Measurements from ENCODE around the gene SMIM35. TPM values are rescaled to one million over a fixed set of nuclear protein-coding genes. Genes with fewer than 3 reads are reported as not detected.

SMIM35 gene
- total and polyA plus RNA-seq, 2 donors (not counting 3 experiments of a cell fraction or from before 2014, with no cell fraction given) = not detected

DNA sequence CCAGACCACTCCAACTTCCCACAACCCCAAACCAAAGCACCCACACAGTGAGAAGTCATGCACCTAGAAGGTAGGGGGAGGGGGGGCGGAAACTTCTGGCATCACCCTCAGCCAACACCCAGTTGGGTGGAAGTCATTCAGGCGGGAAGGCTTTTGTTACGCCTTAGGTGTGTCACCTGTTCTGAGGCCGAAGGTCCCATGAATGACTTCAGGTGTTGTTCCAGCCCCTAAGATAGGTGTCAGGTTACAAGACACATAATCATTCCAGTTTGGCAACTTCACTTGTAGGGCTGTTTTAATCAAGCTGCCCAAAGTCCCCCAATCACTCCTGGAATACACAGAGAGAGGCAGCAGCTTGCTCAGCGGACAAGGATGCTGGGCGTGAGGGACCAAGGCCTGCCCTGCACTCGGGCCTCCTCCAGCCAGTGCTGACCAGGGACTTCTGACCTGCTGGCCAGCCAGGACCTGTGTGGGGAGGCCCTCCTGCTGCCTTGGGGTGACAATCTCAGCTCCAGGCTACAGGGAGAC is 9.9 kb downstream of the SMIM35 start, which contains the start of gene TMPRSS4:
Gene TMPRSS4 (plus strand): TSS at position 325 of the 528 bp plus-strand sequence. CDS start 225 bp downstream, outside the sequence.
- BruUV-seq (replicated peaks) = no TSS peak
- no peaks in the 10 kb centered on the region for H3K4me1 ChIP-seq (ENCODE audit: control insufficient read depth, extremely low read depth, insufficient read depth, low read length)
- no peak within 1 kb of the TSS for H3K9ac ChIP-seq (replicated peaks; ENCODE audit: extremely low read depth, insufficient read depth, low read length)
- no peak within 1 kb of the TSS for H3K4me2 ChIP-seq (ENCODE audit: insufficient read depth, low read length)
- no peaks in the 10 kb centered on the region for H3K79me2 ChIP-seq (ENCODE audit: control insufficient read depth, insufficient read depth, low read length)
- H3K27ac ChIP-seq (ENCODE audit: insufficient read depth, low read depth, low read length) = no peak within 1 kb of the TSS
- no peak within 1 kb of the TSS for H3K4me3 ChIP-seq (replicated peaks in 1 of 3; ENCODE audit: insufficient read depth in 1 of 3, low read depth in 1 of 3, low read length in 3 of 3)
- no peaks in the 10 kb centered on the region for H4K20me1 ChIP-seq (replicated peaks; ENCODE audit: control insufficient read depth, extremely low read depth, insufficient read depth, low read length)
- intact Hi-C loops (cut with micrococcal nuclease) = no loop called here
- TF ChIP-seq EZH2 (IDR thresholded peaks at IDR 0.05; ENCODE audit: borderline replicate concordance, low read depth, low read length, severe bottlenecking) = no peak
- TF ChIP-seq FOS (IDR thresholded peaks at IDR 0.05; ENCODE audit: borderline replicate concordance, insufficient read depth, low read length) = no peak
- no peak for TF ChIP-seq MYC (IDR thresholded peaks at IDR 0.05; ENCODE audit: low read depth, low read length)
- no peak for TF ChIP-seq JUN (IDR thresholded peaks at IDR 0.05; ENCODE audit: borderline replicate concordance, insufficient read depth, insufficient read length, low read depth)
- no peak for TF ChIP-seq POLR2AphosphoS5 (IDR thresholded peaks at IDR 0.05; ENCODE audit: insufficient read depth, low read depth, low read length)
- TF ChIP-seq CTCF (IDR thresholded peaks at IDR 0.05; ENCODE audit: extremely low read depth in 1 of 2, insufficient read depth in 1 of 2, low read depth in 1 of 2, low read length in 2 of 2) = no peak
- TF ChIP-seq MAX (IDR thresholded peaks at IDR 0.05; ENCODE audit: insufficient read depth, insufficient read length) = no peak
- no peak for TF ChIP-seq GATA2 (IDR thresholded peaks at IDR 0.05; ENCODE audit: insufficient read depth, insufficient read length, low read depth, low read length)
- no peak for TF ChIP-seq POLR2A (IDR thresholded peaks at IDR 0.05; ENCODE audit: low read depth, low read length)
- FAIRE-seq (no peak), DNase-seq (ENCODE audit: low read depth, low spot score) (no peak)
- no peaks in the 10 kb centered on the region for H3K36me3 ChIP-seq (ENCODE audit: control insufficient read depth in 2 of 2, extremely low read depth in 1 of 2, insufficient read depth in 2 of 2, low read length in 2 of 2)
- H3K27me3 ChIP-seq (ENCODE audit: control insufficient read depth in 2 of 2, insufficient read depth in 2 of 2, low read length in 2 of 2) = peaks cover 2 to 3% of the 10 kb centered on the region in 2 experiments
- POLR2A ChIA-PET = no interaction called here
- H3K9me1 ChIP-seq (replicated peaks; ENCODE audit: control insufficient read depth, extremely low read depth, insufficient read depth, low read length) = no peaks in the 10 kb centered on the region
- H2AFZ ChIP-seq (ENCODE audit: low read depth, low read length) = no peak within 1 kb of the TSS
- H3K9me3 ChIP-seq (replicated peaks; ENCODE audit: control insufficient read depth, insufficient read depth, low read length) = no peaks in the 10 kb centered on the region
- CTCF ChIA-PET = interaction anchor here (1.4 kb wide), 1 partner anchor 12 kb away, joined by 4 read pairs; no protein-coding TSS in a partner anchor
- dilution Hi-C loops (cut with MboI; ENCODE audit: extremely low pct_ligation_motif_present, low sequenced_read_pairs) = no loop called here

All from endothelial cell of umbilical vein (primary cell).